ENCODE results near the gene RABGAP1L. TPM values are rescaled to one million over a fixed set of nuclear protein-coding genes. Genes with fewer than 3 reads are reported as not detected.
A peak's percentile ranks its signal among the peaks of the same experiment; 100 is the strongest.

RABGAP1L gene
- total and polyA plus RNA-seq, 4 donors: 33.7 to 128 (median 62.1) TPM

DNA sequence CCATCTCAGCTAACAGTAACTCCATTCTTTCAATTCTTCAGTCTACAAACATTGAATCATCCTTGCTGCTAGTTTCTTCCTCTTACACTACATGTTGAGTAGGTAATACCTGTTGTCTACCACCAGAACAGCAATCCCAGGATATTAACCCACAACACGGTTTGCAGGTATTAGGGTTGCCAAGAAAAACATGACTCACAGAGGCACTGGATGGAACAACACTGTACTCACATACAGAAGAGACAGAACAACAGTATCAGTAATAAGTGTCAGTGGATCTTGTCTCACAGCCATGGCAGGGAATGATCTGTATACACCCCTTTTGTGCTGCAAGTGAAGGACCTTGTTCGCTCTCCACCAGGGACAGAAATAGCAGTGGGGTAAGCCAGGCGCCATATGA is 500.5 kb downstream of the RABGAP1L start:
- Histone ChIP-seq H3K27ac (ENCODE audit: low read depth, low read length) (no peak overlapping the region), H3K36me3 (ENCODE audit: control insufficient read depth, insufficient read depth, low read length) (no peaks in the 10 kb centered on the region), H3K9me3 (ENCODE audit: control insufficient read depth, insufficient read depth, low read length) (no peaks in the 10 kb centered on the region), H3K4me1 (ENCODE audit: control insufficient read depth, insufficient read depth, low read length) (no peaks in the 10 kb centered on the region), H3K27me3 (ENCODE audit: control insufficient read depth, insufficient read depth, low read length) (no peaks in the 10 kb centered on the region), H3K4me3 (ENCODE audit: low read depth, low read length) (no peak overlapping the region)
- WGBS (ENCODE audit: insufficient coverage): 67% methylated on average over 1 of the region's 3 CpGs
- no peak for DNase-seq (ENCODE audit: low read depth in 4 of 6, low spot score in 6 of 6)

DNA sequence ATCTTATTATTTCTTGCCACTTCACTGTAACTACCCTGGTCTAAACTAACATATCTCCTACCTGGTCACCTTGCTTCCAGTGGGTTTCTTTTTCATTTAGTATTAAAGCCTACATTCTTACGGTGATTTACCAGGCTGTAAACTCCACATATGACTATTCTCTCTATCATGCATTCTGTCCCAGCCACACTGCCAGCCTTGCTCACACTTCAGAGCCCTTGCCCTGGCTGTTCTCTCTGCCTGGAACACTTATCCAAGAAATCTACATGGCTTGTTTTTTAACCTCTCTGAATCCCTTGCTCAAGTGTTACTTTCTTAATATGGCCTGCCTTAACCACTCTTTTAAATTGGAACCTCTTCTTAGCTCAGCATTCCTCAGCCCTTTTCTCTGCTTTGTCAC is 501.2 kb downstream of the RABGAP1L start:
- WGBS (ENCODE audit: insufficient coverage): 100% methylated on average over 1 of the region's 1 CpG
- no peak overlapping the region for H3K4me3 ChIP-seq (ENCODE audit: low read depth, low read length)
- H3K27ac ChIP-seq (ENCODE audit: low read depth, low read length): no peak overlapping the region
- no peaks in the 10 kb centered on the region for H3K36me3 ChIP-seq (ENCODE audit: control insufficient read depth, insufficient read depth, low read length)
- H3K27me3 ChIP-seq (ENCODE audit: control insufficient read depth, insufficient read depth, low read length): no peaks in the 10 kb centered on the region
- H3K9me3 ChIP-seq (ENCODE audit: control insufficient read depth, insufficient read depth, low read length): no peaks in the 10 kb centered on the region
- no peaks in the 10 kb centered on the region for H3K4me1 ChIP-seq (ENCODE audit: control insufficient read depth, insufficient read depth, low read length)
- no peak for DNase-seq (ENCODE audit: low read depth in 4 of 6, low spot score in 6 of 6)

DNA sequence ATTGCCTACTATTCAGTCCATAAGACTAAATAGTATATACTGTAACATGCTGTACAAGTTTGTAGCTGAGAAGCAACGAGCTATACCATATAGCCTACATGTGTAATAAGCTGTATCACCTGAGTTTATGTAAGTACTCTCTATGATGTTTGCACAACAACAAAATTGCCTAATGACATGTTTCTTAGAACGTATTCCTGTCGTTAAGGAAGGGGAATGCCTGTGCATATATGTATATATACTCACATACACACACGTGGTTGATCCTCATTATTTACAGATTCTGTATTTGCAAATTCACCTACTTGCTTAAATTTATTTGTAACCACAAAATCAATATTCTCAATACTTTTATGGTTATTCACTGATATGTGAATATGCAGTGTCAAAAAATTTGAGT is 504.0 kb downstream of the RABGAP1L start:
- no peaks in the 10 kb centered on the region for H3K36me3 ChIP-seq (ENCODE audit: control insufficient read depth, insufficient read depth, low read length)
- no peak for DNase-seq (ENCODE audit: low read depth in 4 of 6, low spot score in 6 of 6)
- no peaks in the 10 kb centered on the region for H3K9me3 ChIP-seq (ENCODE audit: control insufficient read depth, insufficient read depth, low read length)
- no peaks in the 10 kb centered on the region for H3K27me3 ChIP-seq (ENCODE audit: control insufficient read depth, insufficient read depth, low read length)
- no CpG with 5 or more reads among the region's 4 CpGs for WGBS (ENCODE audit: insufficient coverage)
- no peak overlapping the region for H3K27ac ChIP-seq (ENCODE audit: low read depth, low read length)
- no peaks in the 10 kb centered on the region for H3K4me1 ChIP-seq (ENCODE audit: control insufficient read depth, insufficient read depth, low read length)
- no peak overlapping the region for H3K4me3 ChIP-seq (ENCODE audit: low read depth, low read length)

DNA sequence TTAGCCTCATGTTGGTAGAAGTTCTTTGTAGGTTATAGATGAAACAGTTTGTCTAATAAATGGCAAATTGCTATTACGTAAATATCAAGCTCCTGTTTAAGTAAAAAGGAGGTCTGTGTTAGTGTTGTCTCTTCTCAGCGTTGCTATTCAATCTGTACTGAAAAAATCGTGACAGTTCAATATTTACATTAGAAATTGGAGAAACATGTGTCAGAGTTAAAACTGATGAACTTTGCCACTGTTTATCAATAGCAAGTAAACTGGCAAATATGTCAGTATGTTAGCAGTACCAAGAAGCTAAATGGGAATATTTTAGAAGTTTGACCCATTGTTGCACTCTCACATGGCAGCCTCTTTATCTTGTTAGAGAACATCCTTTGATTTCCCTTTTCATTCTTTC is 506.9 kb downstream of the RABGAP1L start:
- no CpG with 5 or more reads among the region's 3 CpGs for WGBS (ENCODE audit: insufficient coverage)
- H3K4me3 ChIP-seq (ENCODE audit: low read depth, low read length): no peak overlapping the region
- H3K27ac ChIP-seq (ENCODE audit: low read depth, low read length): no peak overlapping the region

DNA sequence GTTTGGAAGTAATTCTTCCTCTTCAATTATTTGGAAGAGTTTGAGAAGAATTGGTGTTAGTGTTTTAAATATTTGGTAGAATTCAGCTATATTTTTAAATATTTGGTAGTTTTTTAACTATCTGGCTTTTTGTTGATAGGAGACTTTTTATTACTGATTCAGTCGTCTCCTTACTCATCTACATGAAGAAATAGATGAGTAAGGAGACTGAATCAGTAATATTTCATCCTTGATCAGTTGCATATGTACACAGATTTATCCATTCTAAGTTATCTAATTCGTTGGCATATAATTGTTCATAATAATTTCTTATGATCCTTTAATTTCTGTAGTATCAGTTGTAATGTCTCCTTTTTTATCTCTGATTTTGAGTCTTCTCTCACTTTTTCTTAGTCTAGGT is 512.5 kb downstream of the RABGAP1L start:
- no peaks in the 10 kb centered on the region for H3K9me3 ChIP-seq (ENCODE audit: control insufficient read depth, insufficient read depth, low read length)
- no peak overlapping the region for H3K27ac ChIP-seq (ENCODE audit: low read depth, low read length)
- no peaks in the 10 kb centered on the region for H3K36me3 ChIP-seq (ENCODE audit: control insufficient read depth, insufficient read depth, low read length)
- no peaks in the 10 kb centered on the region for H3K4me1 ChIP-seq (ENCODE audit: control insufficient read depth, insufficient read depth, low read length)
- no peak for DNase-seq (ENCODE audit: low read depth in 4 of 6, low spot score in 6 of 6)
- no peak overlapping the region for H3K4me3 ChIP-seq (ENCODE audit: low read depth, low read length)
- no CpG with 5 or more reads among the region's 2 CpGs for WGBS (ENCODE audit: insufficient coverage)
- no peaks in the 10 kb centered on the region for H3K27me3 ChIP-seq (ENCODE audit: control insufficient read depth, insufficient read depth, low read length)

More for the DNA sequence above, 506.9 kb downstream of the RABGAP1L start:
- no peak for DNase-seq (ENCODE audit: low read depth in 4 of 6, low spot score in 6 of 6)
- Histone ChIP-seq H3K27me3 (ENCODE audit: control insufficient read depth, insufficient read depth, low read length) (no peaks in the 10 kb centered on the region), H3K36me3 (ENCODE audit: control insufficient read depth, insufficient read depth, low read length) (no peaks in the 10 kb centered on the region), H3K9me3 (ENCODE audit: control insufficient read depth, insufficient read depth, low read length) (no peaks in the 10 kb centered on the region), H3K4me1 (ENCODE audit: control insufficient read depth, insufficient read depth, low read length) (no peaks in the 10 kb centered on the region)

DNA sequence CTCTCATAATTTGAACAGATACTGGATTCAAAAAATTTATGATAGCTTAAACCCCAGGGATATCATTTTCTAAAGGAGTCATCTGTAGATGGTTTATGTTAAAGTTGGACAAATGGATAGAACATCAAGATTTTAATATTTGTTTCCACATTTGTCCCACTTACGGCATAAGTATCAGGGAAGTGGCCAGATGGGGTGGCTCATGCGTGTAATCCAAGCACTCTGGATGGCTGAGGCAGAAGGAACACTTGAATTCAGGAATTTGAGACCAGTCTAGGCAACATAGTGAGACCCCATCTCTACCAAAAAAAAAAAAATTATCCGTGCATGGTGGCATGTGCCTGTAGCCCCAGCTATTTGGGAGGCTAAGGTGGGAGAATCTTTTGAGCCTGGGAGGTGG is 517.5 kb downstream of the RABGAP1L start:
- WGBS (ENCODE audit: insufficient coverage): no CpG with 5 or more reads among the region's 3 CpGs
- Histone ChIP-seq H3K27me3 (ENCODE audit: control insufficient read depth, insufficient read depth, low read length) (no peaks in the 10 kb centered on the region), H3K4me1 (ENCODE audit: control insufficient read depth, insufficient read depth, low read length) (no peaks in the 10 kb centered on the region), H3K4me3 (ENCODE audit: low read depth, low read length) (no peak overlapping the region), H3K27ac (ENCODE audit: low read depth, low read length) (no peak overlapping the region), H3K36me3 (ENCODE audit: control insufficient read depth, insufficient read depth, low read length) (no peaks in the 10 kb centered on the region), H3K9me3 (ENCODE audit: control insufficient read depth, insufficient read depth, low read length) (no peaks in the 10 kb centered on the region)
- DNase-seq (ENCODE audit: low read depth in 4 of 6, low spot score in 6 of 6): no peak

DNA sequence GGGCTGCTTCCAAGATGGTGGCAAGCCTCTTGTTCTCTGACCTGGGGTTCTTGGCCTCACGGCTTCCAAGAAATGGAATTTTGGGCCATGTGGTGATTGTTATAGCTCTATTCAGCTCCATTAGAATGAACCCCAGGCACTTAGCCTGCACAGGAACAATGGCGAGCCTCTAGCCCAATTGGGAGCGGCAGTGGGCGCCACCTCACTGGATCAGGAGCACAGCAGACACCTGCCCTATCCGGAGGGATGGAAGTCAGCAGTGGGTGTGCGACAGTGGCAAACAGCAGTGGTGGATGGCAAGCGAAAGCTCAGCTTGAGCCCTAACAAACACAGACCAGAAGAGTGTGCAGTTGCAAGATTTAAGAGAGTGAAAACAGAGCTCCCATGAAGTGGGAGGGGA is 519.3 kb downstream of the RABGAP1L start:
- Histone ChIP-seq H3K4me1 (ENCODE audit: control insufficient read depth, insufficient read depth, low read length) (no peaks in the 10 kb centered on the region), H3K9me3 (ENCODE audit: control insufficient read depth, insufficient read depth, low read length) (no peaks in the 10 kb centered on the region), H3K4me3 (ENCODE audit: low read depth, low read length) (no peak overlapping the region), H3K27ac (ENCODE audit: low read depth, low read length) (no peak overlapping the region), H3K36me3 (ENCODE audit: control insufficient read depth, insufficient read depth, low read length) (no peaks in the 10 kb centered on the region), H3K27me3 (ENCODE audit: control insufficient read depth, insufficient read depth, low read length) (no peaks in the 10 kb centered on the region)
- 100% methylated on average over 4 of the region's 7 CpGs for WGBS (ENCODE audit: insufficient coverage)
- DNase-seq (ENCODE audit: low read depth in 4 of 6, low spot score in 6 of 6): no peak

DNA sequence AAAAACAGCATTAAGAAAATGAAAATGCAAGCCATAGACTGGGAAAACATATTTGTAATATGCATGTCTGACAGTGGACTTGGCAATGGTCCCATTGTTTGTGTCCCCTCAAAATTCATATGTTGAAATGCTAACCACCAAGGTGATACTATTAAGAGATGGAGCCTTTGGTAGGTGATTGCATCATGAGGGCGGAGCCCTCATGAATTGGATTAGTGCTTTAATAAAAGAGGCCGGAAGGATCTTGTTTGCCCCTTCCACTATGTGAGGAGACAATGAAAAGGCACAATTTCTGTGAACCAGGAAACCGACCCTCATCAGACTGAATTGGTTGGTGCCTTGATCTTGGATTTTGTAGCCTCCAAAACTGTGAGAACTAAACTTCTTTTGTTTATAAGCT is 520.8 kb downstream of the RABGAP1L start:
- WGBS (ENCODE audit: insufficient coverage): 86% methylated on average over 1 of the region's 3 CpGs
- no peak for DNase-seq (ENCODE audit: low read depth in 4 of 6, low spot score in 6 of 6)
- Histone ChIP-seq H3K27ac (ENCODE audit: low read depth, low read length) (no peak overlapping the region), H3K36me3 (ENCODE audit: control insufficient read depth, insufficient read depth, low read length) (no peaks in the 10 kb centered on the region), H3K4me1 (ENCODE audit: control insufficient read depth, insufficient read depth, low read length) (no peaks in the 10 kb centered on the region), H3K27me3 (ENCODE audit: control insufficient read depth, insufficient read depth, low read length) (no peaks in the 10 kb centered on the region), H3K9me3 (ENCODE audit: control insufficient read depth, insufficient read depth, low read length) (no peaks in the 10 kb centered on the region), H3K4me3 (ENCODE audit: low read depth, low read length) (no peak overlapping the region)

DNA sequence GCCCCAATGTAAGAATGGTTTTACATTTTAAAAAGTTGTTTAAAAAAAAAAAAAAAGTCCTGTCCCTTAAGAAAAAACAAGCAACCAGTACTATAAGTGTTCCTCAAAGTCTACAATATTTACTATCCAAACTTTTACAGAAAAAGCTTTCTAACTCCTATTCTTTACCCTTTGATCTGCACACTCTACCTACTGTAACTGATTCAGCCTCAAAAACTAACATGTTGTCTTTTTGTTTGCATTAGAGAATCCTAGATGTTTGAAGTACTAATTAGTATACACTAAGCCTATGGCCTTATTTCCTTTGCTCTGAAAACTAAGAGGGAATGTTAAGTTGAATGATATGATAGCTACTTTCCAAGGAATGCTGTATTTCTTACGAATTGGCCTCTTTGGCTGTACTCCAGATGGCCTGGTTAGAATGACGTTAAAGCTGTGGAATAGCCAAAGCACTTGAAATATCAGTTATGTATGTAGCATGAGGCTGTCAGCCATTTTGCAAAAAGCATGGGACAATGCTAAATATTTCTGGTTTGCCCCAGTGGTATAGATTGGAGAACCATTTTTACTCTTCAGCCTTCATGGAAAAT is 523.2 kb downstream of the RABGAP1L start:
- no peak overlapping the region for H3K4me3 ChIP-seq (ENCODE audit: low read depth, low read length)
- no peaks in the 10 kb centered on the region for H3K36me3 ChIP-seq (ENCODE audit: control insufficient read depth, insufficient read depth, low read length)
- no peaks in the 10 kb centered on the region for H3K4me1 ChIP-seq (ENCODE audit: control insufficient read depth, insufficient read depth, low read length)
- H3K27me3 ChIP-seq (ENCODE audit: control insufficient read depth, insufficient read depth, low read length): no peaks in the 10 kb centered on the region
- 56% methylated on average over 2 of the region's 2 CpGs for WGBS (ENCODE audit: insufficient coverage)
- no peaks in the 10 kb centered on the region for H3K9me3 ChIP-seq (ENCODE audit: control insufficient read depth, insufficient read depth, low read length)
- peak in 3 of 6 donors; percentile 10 to 27 (median 19) for DNase-seq (ENCODE audit: low read depth in 4 of 6, low spot score in 6 of 6)
- no peak overlapping the region for H3K27ac ChIP-seq (ENCODE audit: low read depth, low read length)

DNA sequence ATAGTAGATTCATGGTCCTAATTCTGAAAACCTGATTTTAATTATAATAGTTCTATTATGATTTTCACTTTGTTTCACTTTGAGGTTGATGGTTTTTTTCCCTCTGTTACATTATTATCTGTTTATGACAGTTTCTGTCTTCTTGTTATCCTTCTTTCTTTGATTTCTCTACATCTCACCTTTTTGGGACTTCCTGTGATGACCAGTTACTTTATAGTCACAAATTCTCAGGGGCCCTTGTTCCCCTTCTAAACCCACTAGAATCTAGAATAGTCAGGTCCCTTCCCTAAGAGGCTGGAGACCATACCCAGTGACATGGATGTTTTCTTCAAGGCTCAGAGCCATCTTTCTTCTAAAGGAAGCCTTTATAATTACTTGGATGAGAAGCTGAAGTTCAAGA is 526.9 kb downstream of the RABGAP1L start:
- no peak overlapping the region for H3K4me3 ChIP-seq (ENCODE audit: low read depth, low read length)
- no peak for DNase-seq (ENCODE audit: low read depth in 4 of 6, low spot score in 6 of 6)
- H3K9me3 ChIP-seq (ENCODE audit: control insufficient read depth, insufficient read depth, low read length): no peaks in the 10 kb centered on the region
- H3K27ac ChIP-seq (ENCODE audit: low read depth, low read length): no peak overlapping the region
- H3K4me1 ChIP-seq (ENCODE audit: control insufficient read depth, insufficient read depth, low read length): no peaks in the 10 kb centered on the region
- no peaks in the 10 kb centered on the region for H3K36me3 ChIP-seq (ENCODE audit: control insufficient read depth, insufficient read depth, low read length)
- H3K27me3 ChIP-seq (ENCODE audit: control insufficient read depth, insufficient read depth, low read length): no peaks in the 10 kb centered on the region
